Neural cell (in vitro differentiated cells): Measurements from ENCODE around the gene NKX3-2. TPM values are rescaled to one million over a fixed set of nuclear protein-coding genes. Genes with fewer than 3 reads are reported as not detected.

Source experiments
- H2AFZ ChIP-seq: fragments of 200-600, 300-800 bp; sonication (generic), shearing (Covaris generic); 2 replicates; pipeline ENCODE4 v1.6.0; 2014; ENCODE audit warnings: low read depth, mild to moderate bottlenecking, antibody characterized with exemption, low read length, moderate library complexity
- H3F3A ChIP-seq: fragments of 200-600 bp; shearing (Covaris generic); 2 replicates; pipeline ENCODE4 v1.6.1; 2016; ENCODE audit warnings: mild to moderate bottlenecking, moderate library complexity, mixed read lengths, antibody characterized with exemption, low read length; ENCODE audit not compliant: insufficient read depth, poor library complexity, severe bottlenecking
- H3K27ac ChIP-seq: fragments of 200-600, 300-800 bp; sonication (generic), shearing (Covaris generic); 2 replicates; pipeline ENCODE4 v1.5.1; 2014; ENCODE audit warnings: mild to moderate bottlenecking, low read length, moderate library complexity
- H3K27me3 ChIP-seq: fragments of 300-800, 200-600 bp; sonication (generic), shearing (Covaris generic); 2 replicates; pipeline ENCODE4 v1.6.0; 2014; ENCODE audit warnings: mild to moderate bottlenecking, low read depth, low read length, moderate library complexity; ENCODE audit not compliant: insufficient read depth
- H3K36me3 ChIP-seq: fragments of 300-800, 200-600 bp; sonication (generic), shearing (Covaris generic); 2 replicates; pipeline ENCODE4 v1.5.1; 2014; ENCODE audit warnings: mild to moderate bottlenecking, antibody characterized with exemption, low read length, moderate library complexity; ENCODE audit not compliant: insufficient read depth
- H3K4me2 ChIP-seq: fragments of 300-800, 200-600 bp; sonication (generic), shearing (Covaris generic); 2 replicates; pipeline ENCODE4 v1.6.0; 2014; ENCODE audit warnings: mild to moderate bottlenecking, low read length
- H3K4me3 ChIP-seq: fragments of 300-800, 200-600 bp; sonication (generic), shearing (Covaris generic); 2 replicates; pipeline ENCODE4 v1.5.1; 2014; ENCODE audit warnings: mild to moderate bottlenecking, low read length, moderate library complexity
- H3K79me2 ChIP-seq: fragments of 200-600 bp; shearing (Covaris generic); replicated peaks from 2 replicates; pipeline ENCODE4 v1.6.0; 2014; ENCODE audit warnings: mild to moderate bottlenecking, low read length, moderate library complexity; ENCODE audit not compliant: insufficient read depth
- H3K9ac ChIP-seq: fragments of 300-800, 200-600 bp; sonication (generic), shearing (Covaris generic); 2 replicates; pipeline ENCODE4 v1.6.1; 2016; ENCODE audit warnings: mild to moderate bottlenecking, low read length, mixed read lengths
- H3K9me2 ChIP-seq: fragments of 200-600 bp; shearing (Covaris generic); 2 replicates; pipeline ENCODE4 v1.6.1; 2016; ENCODE audit warnings: mild to moderate bottlenecking, low read length, mixed read lengths; ENCODE audit not compliant: insufficient read depth
- H3K9me3 ChIP-seq: fragments of 200-600, 300-800 bp; sonication (generic), shearing (Covaris generic); 2 replicates; pipeline ENCODE4 v1.6.1; 2016; ENCODE audit warnings: mild to moderate bottlenecking, mixed run types, low read length, moderate library complexity, mixed read lengths
- H4K20me1 ChIP-seq: fragments of 200-600 bp; shearing (Covaris generic); 2 replicates; pipeline ENCODE4 v1.6.1; 2016; ENCODE audit warnings: mild to moderate bottlenecking, mixed run types; ENCODE audit not compliant: insufficient read depth
- EP300 ChIP-seq: fragments of 450-650 bp; conservative IDR thresholded peaks from 2 replicates; pipeline ENCODE4 v1.6.1; 2014; ENCODE audit warnings: antibody characterized with exemption, mild to moderate bottlenecking, moderate library complexity; ENCODE audit not compliant: poor library complexity, severe bottlenecking
- EZH2 ChIP-seq: fragments of 200-600, 300-800 bp; shearing (Covaris generic), sonication (generic); IDR thresholded peaks from 2 replicates; pipeline ENCODE4 v1.6.1; 2014; ENCODE audit warnings: antibody characterized with exemption, low read length, borderline replicate concordance, mild to moderate bottlenecking; ENCODE audit not compliant: insufficient read depth, poor library complexity, severe bottlenecking
- MXI1 ChIP-seq: fragments of 450-650 bp; conservative IDR thresholded peaks from 2 replicates; pipeline ENCODE4 v1.6.1; 2014; ENCODE audit warnings: antibody characterized with exemption, mild to moderate bottlenecking; ENCODE audit not compliant: poor library complexity, severe bottlenecking
- POLR2AphosphoS5 ChIP-seq: IDR thresholded peaks from 2 replicates; pipeline ENCODE4 v1.6.1; 2012
- RAD21 ChIP-seq: fragments of 450-650 bp; conservative IDR thresholded peaks from 2 replicates; pipeline ENCODE4 v1.6.1; 2014; ENCODE audit warnings: antibody characterized with exemption, mild to moderate bottlenecking, moderate library complexity
- SMC3 ChIP-seq: fragments of 450-650 bp; conservative IDR thresholded peaks from 2 replicates; pipeline ENCODE4 v1.6.1; 2014; ENCODE audit warnings: antibody characterized with exemption, mild to moderate bottlenecking, moderate library complexity; ENCODE audit not compliant: poor library complexity
- TAF1 ChIP-seq: IDR thresholded peaks from 2 replicates; pipeline ENCODE4 v1.6.1; 2012; ENCODE audit warnings: low read depth
- polyA plus RNA-seq: library from polyadenylated mRNA; depleted of rRNA; stranded (reverse); fragments of >200 nt; gene quantifications from 2 replicates; pipeline ENCODE4 v1.2.3, GENCODE V29; 2014
- TF ChIP-seq, protein P1 (sequence below): fragments of 450-650 bp; IDR thresholded peaks from 2 replicates; pipeline ENCODE4 v1.5.1; 2014; ENCODE audit warnings: antibody characterized with exemption, mild to moderate bottlenecking, moderate library complexity; ENCODE audit not compliant: poor library complexity, severe bottlenecking
- TF ChIP-seq, protein P2 (sequence below): IDR thresholded peaks from 2 replicates; pipeline ENCODE4 v1.6.1; 2012; ENCODE audit warnings: borderline replicate concordance

Gene NKX3-2
- polyA plus RNA-seq, 1 donor from 2014 or later = not detected

- Histone ChIP-seq H3K9me3 (no peaks in the 10 kb centered on the region), H3F3A (no peaks in the 10 kb centered on the region), H3K27me3 (no peaks in the 10 kb centered on the region), H2AFZ (no peak overlapping the region), H4K20me1 (no peaks in the 10 kb centered on the region), H3K9me2 (no peaks in the 10 kb centered on the region), H3K4me3 (no peak overlapping the region), H3K36me3 (peaks cover 18% of the 10 kb centered on the region), H3K27ac (no peak overlapping the region), H3K4me2 (no peak overlapping the region), H3K9ac (no peak overlapping the region), H3K79me2 (no peaks in the 10 kb centered on the region)
- no peak for TF ChIP-seq RAD21
- TF ChIP-seq POLR2AphosphoS5 = no peak
- TF ChIP-seq TAF1 = no peak
- TF ChIP-seq, protein P1, sequence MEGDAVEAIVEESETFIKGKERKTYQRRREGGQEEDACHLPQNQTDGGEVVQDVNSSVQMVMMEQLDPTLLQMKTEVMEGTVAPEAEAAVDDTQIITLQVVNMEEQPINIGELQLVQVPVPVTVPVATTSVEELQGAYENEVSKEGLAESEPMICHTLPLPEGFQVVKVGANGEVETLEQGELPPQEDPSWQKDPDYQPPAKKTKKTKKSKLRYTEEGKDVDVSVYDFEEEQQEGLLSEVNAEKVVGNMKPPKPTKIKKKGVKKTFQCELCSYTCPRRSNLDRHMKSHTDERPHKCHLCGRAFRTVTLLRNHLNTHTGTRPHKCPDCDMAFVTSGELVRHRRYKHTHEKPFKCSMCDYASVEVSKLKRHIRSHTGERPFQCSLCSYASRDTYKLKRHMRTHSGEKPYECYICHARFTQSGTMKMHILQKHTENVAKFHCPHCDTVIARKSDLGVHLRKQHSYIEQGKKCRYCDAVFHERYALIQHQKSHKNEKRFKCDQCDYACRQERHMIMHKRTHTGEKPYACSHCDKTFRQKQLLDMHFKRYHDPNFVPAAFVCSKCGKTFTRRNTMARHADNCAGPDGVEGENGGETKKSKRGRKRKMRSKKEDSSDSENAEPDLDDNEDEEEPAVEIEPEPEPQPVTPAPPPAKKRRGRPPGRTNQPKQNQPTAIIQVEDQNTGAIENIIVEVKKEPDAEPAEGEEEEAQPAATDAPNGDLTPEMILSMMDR = no peak
- no peak for TF ChIP-seq SMC3
- no peak for TF ChIP-seq MXI1
- TF ChIP-seq EP300 = no peak
- no peak for TF ChIP-seq EZH2
- TF ChIP-seq, protein P2, sequence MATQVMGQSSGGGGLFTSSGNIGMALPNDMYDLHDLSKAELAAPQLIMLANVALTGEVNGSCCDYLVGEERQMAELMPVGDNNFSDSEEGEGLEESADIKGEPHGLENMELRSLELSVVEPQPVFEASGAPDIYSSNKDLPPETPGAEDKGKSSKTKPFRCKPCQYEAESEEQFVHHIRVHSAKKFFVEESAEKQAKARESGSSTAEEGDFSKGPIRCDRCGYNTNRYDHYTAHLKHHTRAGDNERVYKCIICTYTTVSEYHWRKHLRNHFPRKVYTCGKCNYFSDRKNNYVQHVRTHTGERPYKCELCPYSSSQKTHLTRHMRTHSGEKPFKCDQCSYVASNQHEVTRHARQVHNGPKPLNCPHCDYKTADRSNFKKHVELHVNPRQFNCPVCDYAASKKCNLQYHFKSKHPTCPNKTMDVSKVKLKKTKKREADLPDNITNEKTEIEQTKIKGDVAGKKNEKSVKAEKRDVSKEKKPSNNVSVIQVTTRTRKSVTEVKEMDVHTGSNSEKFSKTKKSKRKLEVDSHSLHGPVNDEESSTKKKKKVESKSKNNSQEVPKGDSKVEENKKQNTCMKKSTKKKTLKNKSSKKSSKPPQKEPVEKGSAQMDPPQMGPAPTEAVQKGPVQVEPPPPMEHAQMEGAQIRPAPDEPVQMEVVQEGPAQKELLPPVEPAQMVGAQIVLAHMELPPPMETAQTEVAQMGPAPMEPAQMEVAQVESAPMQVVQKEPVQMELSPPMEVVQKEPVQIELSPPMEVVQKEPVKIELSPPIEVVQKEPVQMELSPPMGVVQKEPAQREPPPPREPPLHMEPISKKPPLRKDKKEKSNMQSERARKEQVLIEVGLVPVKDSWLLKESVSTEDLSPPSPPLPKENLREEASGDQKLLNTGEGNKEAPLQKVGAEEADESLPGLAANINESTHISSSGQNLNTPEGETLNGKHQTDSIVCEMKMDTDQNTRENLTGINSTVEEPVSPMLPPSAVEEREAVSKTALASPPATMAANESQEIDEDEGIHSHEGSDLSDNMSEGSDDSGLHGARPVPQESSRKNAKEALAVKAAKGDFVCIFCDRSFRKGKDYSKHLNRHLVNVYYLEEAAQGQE = no peak
Observed at GRCh38 chr4:13567125-13567524, 22.8 kb upstream of the NKX3-2 start.

- no peak overlapping the region for H3K4me3 ChIP-seq
- H4K20me1 ChIP-seq = no peaks in the 10 kb centered on the region
- H3K4me2 ChIP-seq = no peak overlapping the region
- no peaks in the 10 kb centered on the region for H3K9me3 ChIP-seq
- no peak overlapping the region for H3K27ac ChIP-seq
- no peak overlapping the region for H3K9ac ChIP-seq
- H2AFZ ChIP-seq = no peak overlapping the region
- no peaks in the 10 kb centered on the region for H3K9me2 ChIP-seq
- no peak for TF ChIP-seq RAD21
- no peak for TF ChIP-seq MXI1
- no peaks in the 10 kb centered on the region for H3K79me2 ChIP-seq
- H3F3A ChIP-seq = no peaks in the 10 kb centered on the region
- no peaks in the 10 kb centered on the region for H3K36me3 ChIP-seq
- no peaks in the 10 kb centered on the region for H3K27me3 ChIP-seq
Observed at GRCh38 chr4:13562876-13563275, 18.6 kb upstream of the NKX3-2 start.

- Histone ChIP-seq H2AFZ (no peak overlapping the region), H3K9me2 (no peaks in the 10 kb centered on the region), H3K79me2 (no peaks in the 10 kb centered on the region), H3K36me3 (no peaks in the 10 kb centered on the region), H3F3A (no peaks in the 10 kb centered on the region), H3K27ac (no peak overlapping the region), H4K20me1 (no peaks in the 10 kb centered on the region), H3K9me3 (no peaks in the 10 kb centered on the region), H3K27me3 (no peaks in the 10 kb centered on the region), H3K9ac (no peak overlapping the region), H3K4me3 (no peak overlapping the region), H3K4me2 (no peak overlapping the region)
- TF ChIP-seq, protein P2 = no peak
- no peak for TF ChIP-seq EZH2
- TF ChIP-seq, protein P1 = no peak
- TF ChIP-seq EP300 = no peak
- TF ChIP-seq POLR2AphosphoS5 = no peak
- TF ChIP-seq SMC3 = no peak
- TF ChIP-seq TAF1 = no peak
- TF ChIP-seq MXI1 = no peak
- no peak for TF ChIP-seq RAD21
Observed at GRCh38 chr4:13561673-13562072, 17.4 kb upstream of the NKX3-2 start.
